ENCODE results near the gene IGSF8.

IGSF8 gene

DNA sequence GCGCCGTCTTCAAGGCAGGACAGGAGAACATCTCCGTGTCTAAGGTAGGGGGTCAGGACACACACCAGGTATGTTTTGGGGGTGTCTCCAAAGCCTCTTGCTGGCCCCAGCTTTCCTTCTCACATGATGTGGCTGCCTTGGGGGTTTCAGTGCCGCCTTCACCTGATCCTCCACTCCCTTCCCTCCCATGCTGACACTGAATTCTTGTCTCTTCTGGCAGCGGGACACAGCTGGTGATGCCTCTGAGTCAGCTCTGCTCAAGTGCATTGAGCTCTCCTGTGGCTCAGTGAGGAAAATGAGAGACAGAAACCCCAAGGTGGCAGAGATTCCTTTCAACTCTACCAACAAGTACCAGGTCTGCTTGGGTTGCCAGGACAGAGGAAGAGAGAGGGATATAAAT lies 30.6 kb upstream of the IGSF8 start:
- ChIA-PET CTCF (no interaction called here), POLR2A (no interaction called here)
- no peaks in the 10 kb centered on the region for H3K36me3 ChIP-seq (ENCODE audit: control insufficient read depth in 2 of 2, insufficient read depth in 1 of 2, low read length in 2 of 2)
- H3K27ac ChIP-seq (ENCODE audit: extremely low read depth, low read depth, low read length): no peak overlapping the region
- H3K4me1 ChIP-seq (ENCODE audit: control insufficient read depth, insufficient read depth, low read length): no peaks in the 10 kb centered on the region
- no peaks in the 10 kb centered on the region for H3K9me3 ChIP-seq (ENCODE audit: control insufficient read depth, insufficient read depth, low read depth, low read length)
- TF ChIP-seq GLIS1 (tag by site-specific recombination; IDR thresholded peaks at IDR 0.05) (peak; percentile 37), GFI1B (tag by site-specific recombination; IDR thresholded peaks at IDR 0.05) (no peak)
- H3K4me3 ChIP-seq (ENCODE audit: low read depth, low read length): no peak overlapping the region

DNA sequence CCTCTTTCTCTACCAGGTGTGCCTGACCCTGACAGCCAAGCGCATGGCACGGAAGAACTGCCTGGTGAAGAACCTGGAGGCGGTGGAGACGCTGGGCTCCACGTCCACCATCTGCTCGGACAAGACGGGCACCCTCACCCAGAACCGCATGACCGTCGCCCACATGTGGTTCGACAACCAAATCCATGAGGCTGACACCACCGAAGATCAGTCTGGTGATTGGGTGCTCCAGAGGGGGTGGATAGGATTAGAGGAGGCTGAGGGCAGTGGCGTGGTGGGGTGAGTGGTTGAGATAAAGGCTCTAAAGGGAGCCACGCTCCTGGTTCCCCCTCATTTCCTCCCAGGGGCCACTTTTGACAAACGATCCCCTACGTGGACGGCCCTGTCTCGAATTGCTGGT lies 30.2 kb upstream of the IGSF8 start:
- CTCF ChIA-PET: interaction anchor here (0.9 to 1.6 kb wide), 3 partner anchors 12 to 163 kb away, joined by 3 to 5 read pairs (median 4); no protein-coding TSS in a partner anchor

DNA sequence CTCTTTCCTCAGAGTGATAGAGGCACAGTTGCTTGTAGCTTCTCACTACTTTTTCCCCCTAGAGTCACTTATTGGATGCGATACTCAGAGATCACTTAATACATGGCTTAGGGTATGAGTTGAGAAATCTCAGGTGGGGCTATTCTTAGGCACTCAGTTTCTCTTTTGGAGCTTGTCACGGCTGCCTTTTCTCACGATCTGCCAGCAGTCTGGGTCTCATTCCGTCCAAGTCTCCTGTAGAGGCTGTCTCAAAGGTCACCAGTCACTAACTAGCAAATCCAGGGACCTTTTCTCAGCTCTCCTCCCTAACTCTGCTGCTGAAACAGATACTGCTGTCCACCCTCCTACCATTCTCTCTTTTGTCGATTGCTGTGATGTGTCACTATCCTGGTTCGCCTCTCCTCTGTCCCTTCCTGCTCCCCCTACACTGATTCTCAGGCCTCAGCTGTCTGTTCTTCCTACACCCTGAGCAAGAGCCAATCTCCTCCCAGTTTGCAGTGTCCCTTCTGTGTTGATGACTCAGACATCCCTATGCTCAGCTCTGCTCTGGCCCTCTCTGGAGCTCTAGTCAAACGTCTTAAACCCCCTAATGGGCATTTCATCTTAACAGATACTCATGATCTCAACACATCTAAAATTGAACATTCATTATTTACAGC lies 29.6 kb upstream of the IGSF8 start:
- no peak overlapping the region for H3K27ac ChIP-seq (ENCODE audit: extremely low read depth, low read depth, low read length)
- H3K9me3 ChIP-seq (ENCODE audit: control insufficient read depth, insufficient read depth, low read depth, low read length): no peaks in the 10 kb centered on the region
- POLR2A ChIA-PET: no interaction called here
- H3K4me3 ChIP-seq (ENCODE audit: low read depth, low read length): no peak overlapping the region
- H3K36me3 ChIP-seq (ENCODE audit: control insufficient read depth in 2 of 2, insufficient read depth in 1 of 2, low read length in 2 of 2): no peaks in the 10 kb centered on the region
- TF ChIP-seq ZFHX2 (tag by site-specific recombination; conservative IDR thresholded peaks at IDR 0.05) (peak; percentile 41), ZNF324 (tag by site-specific recombination; IDR thresholded peaks at IDR 0.05) (no peak), ZNF76 (tag by site-specific recombination; IDR thresholded peaks at IDR 0.05; ENCODE audit: borderline replicate concordance, low read depth) (no peak), EGR2 (tag by site-specific recombination; IDR thresholded peaks at IDR 0.05; ENCODE audit: low read depth) (peak; percentile 58)
- CTCF ChIA-PET: interaction anchor here (0.6 to 2.5 kb wide), 8 partner anchors 11 to 293 kb away, joined by 3 to 6 read pairs (median 4); no protein-coding TSS in a partner anchor
- H3K4me1 ChIP-seq (ENCODE audit: control insufficient read depth, insufficient read depth, low read length): no peaks in the 10 kb centered on the region

More for the DNA sequence above, 30.2 kb upstream of the IGSF8 start:
- POLR2A ChIA-PET: no interaction called here
- H3K36me3 ChIP-seq (ENCODE audit: control insufficient read depth in 2 of 2, insufficient read depth in 1 of 2, low read length in 2 of 2): no peaks in the 10 kb centered on the region
- no peak overlapping the region for H3K4me3 ChIP-seq (ENCODE audit: low read depth, low read length)
- no peak overlapping the region for H3K27ac ChIP-seq (ENCODE audit: extremely low read depth, low read depth, low read length)
- TF ChIP-seq, protein P1, sequence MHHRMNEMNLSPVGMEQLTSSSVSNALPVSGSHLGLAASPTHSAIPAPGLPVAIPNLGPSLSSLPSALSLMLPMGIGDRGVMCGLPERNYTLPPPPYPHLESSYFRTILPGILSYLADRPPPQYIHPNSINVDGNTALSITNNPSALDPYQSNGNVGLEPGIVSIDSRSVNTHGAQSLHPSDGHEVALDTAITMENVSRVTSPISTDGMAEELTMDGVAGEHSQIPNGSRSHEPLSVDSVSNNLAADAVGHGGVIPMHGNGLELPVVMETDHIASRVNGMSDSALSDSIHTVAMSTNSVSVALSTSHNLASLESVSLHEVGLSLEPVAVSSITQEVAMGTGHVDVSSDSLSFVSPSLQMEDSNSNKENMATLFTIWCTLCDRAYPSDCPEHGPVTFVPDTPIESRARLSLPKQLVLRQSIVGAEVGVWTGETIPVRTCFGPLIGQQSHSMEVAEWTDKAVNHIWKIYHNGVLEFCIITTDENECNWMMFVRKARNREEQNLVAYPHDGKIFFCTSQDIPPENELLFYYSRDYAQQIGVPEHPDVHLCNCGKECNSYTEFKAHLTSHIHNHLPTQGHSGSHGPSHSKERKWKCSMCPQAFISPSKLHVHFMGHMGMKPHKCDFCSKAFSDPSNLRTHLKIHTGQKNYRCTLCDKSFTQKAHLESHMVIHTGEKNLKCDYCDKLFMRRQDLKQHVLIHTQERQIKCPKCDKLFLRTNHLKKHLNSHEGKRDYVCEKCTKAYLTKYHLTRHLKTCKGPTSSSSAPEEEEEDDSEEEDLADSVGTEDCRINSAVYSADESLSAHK (tag by site-specific recombination; IDR thresholded peaks at IDR 0.05): no peak
- TF ChIP-seq GLI4 (tag by site-specific recombination; IDR thresholded peaks at IDR 0.05) (no peak), ZNF791 (tag by site-specific recombination; IDR thresholded peaks at IDR 0.05) (no peak), ZBTB1 (tag by site-specific recombination; IDR thresholded peaks at IDR 0.05) (no peak), ZNF169 (tag by site-specific recombination; IDR thresholded peaks at IDR 0.05) (no peak), BCL11B (tag by site-specific recombination; IDR thresholded peaks at IDR 0.05; ENCODE audit: low read depth) (no peak), ZNF529 (tag by site-specific recombination; IDR thresholded peaks at IDR 0.05; ENCODE audit: insufficient replicate concordance) (no peak), GLIS1 (tag by site-specific recombination; IDR thresholded peaks at IDR 0.05) (no peak), ZSCAN23 (tag by site-specific recombination; IDR thresholded peaks at IDR 0.05) (no peak), ZBTB17 (tag by site-specific recombination; IDR thresholded peaks at IDR 0.05) (no peak), ZNF404 (tag by site-specific recombination; IDR thresholded peaks at IDR 0.05) (no peak), ZFHX2 (tag by site-specific recombination; conservative IDR thresholded peaks at IDR 0.05) (no peak), ZNF292 (tag by site-specific recombination; IDR thresholded peaks at IDR 0.05; ENCODE audit: borderline replicate concordance, low read depth) (no peak), ZNF626 (tag by site-specific recombination; IDR thresholded peaks at IDR 0.05) (no peak), ZNF211 (tag by site-specific recombination; IDR thresholded peaks at IDR 0.05; ENCODE audit: low read depth) (no peak), ZIC2 (tag by site-specific recombination; IDR thresholded peaks at IDR 0.05) (no peak), ZNF600 (tag by site-specific recombination; IDR thresholded peaks at IDR 0.05) (no peak)
- TF ChIP-seq, protein P2, sequence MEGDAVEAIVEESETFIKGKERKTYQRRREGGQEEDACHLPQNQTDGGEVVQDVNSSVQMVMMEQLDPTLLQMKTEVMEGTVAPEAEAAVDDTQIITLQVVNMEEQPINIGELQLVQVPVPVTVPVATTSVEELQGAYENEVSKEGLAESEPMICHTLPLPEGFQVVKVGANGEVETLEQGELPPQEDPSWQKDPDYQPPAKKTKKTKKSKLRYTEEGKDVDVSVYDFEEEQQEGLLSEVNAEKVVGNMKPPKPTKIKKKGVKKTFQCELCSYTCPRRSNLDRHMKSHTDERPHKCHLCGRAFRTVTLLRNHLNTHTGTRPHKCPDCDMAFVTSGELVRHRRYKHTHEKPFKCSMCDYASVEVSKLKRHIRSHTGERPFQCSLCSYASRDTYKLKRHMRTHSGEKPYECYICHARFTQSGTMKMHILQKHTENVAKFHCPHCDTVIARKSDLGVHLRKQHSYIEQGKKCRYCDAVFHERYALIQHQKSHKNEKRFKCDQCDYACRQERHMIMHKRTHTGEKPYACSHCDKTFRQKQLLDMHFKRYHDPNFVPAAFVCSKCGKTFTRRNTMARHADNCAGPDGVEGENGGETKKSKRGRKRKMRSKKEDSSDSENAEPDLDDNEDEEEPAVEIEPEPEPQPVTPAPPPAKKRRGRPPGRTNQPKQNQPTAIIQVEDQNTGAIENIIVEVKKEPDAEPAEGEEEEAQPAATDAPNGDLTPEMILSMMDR (tag by site-specific recombination; IDR thresholded peaks at IDR 0.05): no peak
- H3K4me1 ChIP-seq (ENCODE audit: control insufficient read depth, insufficient read depth, low read length): no peaks in the 10 kb centered on the region
- no peaks in the 10 kb centered on the region for H3K9me3 ChIP-seq (ENCODE audit: control insufficient read depth, insufficient read depth, low read depth, low read length)
